ENCODE measurements around the gene RANGAP1. TPM values are rescaled to one million over a fixed set of nuclear protein-coding genes. Genes with fewer than 3 reads are reported as not detected.
A peak's percentile ranks its signal among the peaks of the same experiment; 100 is the strongest.

Gene RANGAP1
- total and polyA plus RNA-seq, 2 of the 13 experiments (the other 11 are each of a cell fraction or from before 2014, with no cell fraction given): 51.8 to 83.9 TPM

GRCh38 chr22:41308544-41308947 is 22.6 kb upstream of the RANGAP1 start:
- H3K4me2 ChIP-seq (ENCODE audit: low read depth, low read length): peak overlapping the region; percentile 34
- FAIRE-seq (peak; percentile 98), ATAC-seq (peak; percentile 97), DNase-seq (ENCODE audit: low spot score) (peak; percentile 91)
- intact Hi-C loops (cut with micrococcal nuclease; ENCODE audit: unreplicated experiment): loop anchor here (10.0 kb wide), 1 partner anchor 56 kb away; no protein-coding TSS in a partner anchor
- no TSS peak for BruUV-seq (replicated peaks)
- in situ Hi-C loops (cut with HindIII; ENCODE audit: extremely low pct_ligation_motif_present, low pct_unique_long_range_greater_than_20kb): no loop called here
- H3K4me1 ChIP-seq (ENCODE audit: insufficient read depth, low read length): peaks cover 58% of the 10 kb centered on the region
- peak overlapping the region in 1 of 3 experiments; percentile 0; a peak in 1 of 6 replicates for H3K4me3 ChIP-seq (replicated peaks in 1 of 3; ENCODE audit: insufficient read depth in 1 of 3, low read depth in 2 of 3, low read length in 3 of 3)
- H3K9me3 ChIP-seq (ENCODE audit: low read length): no peaks in the 10 kb centered on the region
- no peak overlapping the region for H2AFZ ChIP-seq (ENCODE audit: low read length)
- H3K27me3 ChIP-seq (ENCODE audit: control insufficient read depth in 1 of 2, insufficient read depth in 2 of 2, low read length in 2 of 2): no peaks in the 10 kb centered on the region
- H3K27ac ChIP-seq (ENCODE audit: extremely low read length, insufficient read depth, low read length): peak overlapping the region; percentile 69
- CTCF ChIA-PET (ENCODE audit: low intra/inter-chr PET ratio, low total read pairs): no interaction called here
- no peaks in the 10 kb centered on the region; the same call in 1 of the 2 replicates for H4K20me1 ChIP-seq (ENCODE audit: insufficient read depth, low read length)
- WGBS (ENCODE audit: low lambda C conversion rate): 5% methylated on average over 7 of the region's 7 CpGs
- peak overlapping the region; percentile 6; the same call in 1 of the 2 replicates for H3K9ac ChIP-seq (ENCODE audit: insufficient read depth, low read depth, low read length)
- POLR2A ChIA-PET: interaction anchor here (0.9 to 2.1 kb wide), 7 partner anchors 20 to 160 kb away, joined by 3 to 20 read pairs (median 6); partner anchors contain the start of genes ACO2, PHF5A, RANGAP1 and TEF
- peaks cover 69% of the 10 kb centered on the region for H3K79me2 ChIP-seq (ENCODE audit: insufficient read depth, low read length)
- H3K36me3 ChIP-seq (replicated peaks in 1 of 2; ENCODE audit: control insufficient read depth in 1 of 2, insufficient read depth in 2 of 2, low read length in 2 of 2): peaks cover 0 to 17% of the 10 kb centered on the region in 2 experiments; a peak in 1 of 5 replicates
- TF ChIP-seq HNF4G (IDR thresholded peaks at IDR 0.05; ENCODE audit: borderline replicate concordance, low read depth, low read length) (peak; percentile 79), HNF4G (CRISPR knock-in tag; IDR thresholded peaks at IDR 0.05; ENCODE audit: borderline replicate concordance, low read depth) (peak; percentile 85), DMAP1 (CRISPR knock-in tag; IDR thresholded peaks at IDR 0.05) (peak; percentile 95), EED (CRISPR knock-in tag; IDR thresholded peaks at IDR 0.05) (no peak), NFRKB (IDR thresholded peaks at IDR 0.05) (no peak), SALL1 (CRISPR knock-in tag; IDR thresholded peaks at IDR 0.05) (peak; percentile 93), ARHGAP35 (CRISPR knock-in tag; IDR thresholded peaks at IDR 0.05; ENCODE audit: borderline replicate concordance) (peak; percentile 51; the same call in 1 of the 2 replicates), NFKB2 (CRISPR knock-in tag; IDR thresholded peaks at IDR 0.05; ENCODE audit: borderline replicate concordance) (peak; percentile 85; the same call in 1 of the 2 replicates), DDIT3 (CRISPR knock-in tag; IDR thresholded peaks at IDR 0.05) (0 out of 2 replicates have a peak, but pooled peaks have one; percentile 15), ZNF264 (CRISPR knock-in tag; IDR thresholded peaks at IDR 0.05) (0 out of 2 replicates have a peak, but pooled peaks have one; percentile 50), ATF7-NPFF (CRISPR knock-in tag; IDR thresholded peaks at IDR 0.05; ENCODE audit: low read depth) (peak; percentile 61; the same call in 1 of the 2 replicates), NONO (IDR thresholded peaks at IDR 0.05) (no peak), NONO (CRISPR knock-in tag; conservative IDR thresholded peaks at IDR 0.05) (no peak), THAP11 (CRISPR knock-in tag; IDR thresholded peaks at IDR 0.05) (peak; percentile 85), ZNF569 (CRISPR knock-in tag; IDR thresholded peaks at IDR 0.05; ENCODE audit: borderline replicate concordance) (no peak), ZNF225 (CRISPR knock-in tag; IDR thresholded peaks at IDR 0.05) (peak; percentile 50; the same call in 1 of the 2 replicates), ZNF350 (CRISPR knock-in tag; IDR thresholded peaks at IDR 0.05; ENCODE audit: borderline replicate concordance, low read depth) (peak; percentile 70; the same call in 1 of the 2 replicates), THAP9 (CRISPR knock-in tag; IDR thresholded peaks at IDR 0.05; ENCODE audit: borderline replicate concordance) (peak; percentile 47; the same call in 1 of the 2 replicates), MLX (CRISPR knock-in tag; IDR thresholded peaks at IDR 0.05) (peak; percentile 91), YY1 (IDR thresholded peaks at IDR 0.05; ENCODE audit: insufficient read depth, insufficient replicate concordance, low read depth, low read length) (peak; percentile 42), SAP130 (CRISPR knock-in tag; IDR thresholded peaks at IDR 0.05; ENCODE audit: low read depth) (peak; percentile 96), SNAPC2 (CRISPR knock-in tag; IDR thresholded peaks at IDR 0.05) (peak; percentile 46; the same call in 1 of the 2 replicates), ESRRA (CRISPR knock-in tag; IDR thresholded peaks at IDR 0.05; ENCODE audit: low read depth) (0 out of 2 replicates have a peak, but pooled peaks have one; percentile 27)
